Measurements from ENCODE around the gene PRKACG.

Gene PRKACG

DNA sequence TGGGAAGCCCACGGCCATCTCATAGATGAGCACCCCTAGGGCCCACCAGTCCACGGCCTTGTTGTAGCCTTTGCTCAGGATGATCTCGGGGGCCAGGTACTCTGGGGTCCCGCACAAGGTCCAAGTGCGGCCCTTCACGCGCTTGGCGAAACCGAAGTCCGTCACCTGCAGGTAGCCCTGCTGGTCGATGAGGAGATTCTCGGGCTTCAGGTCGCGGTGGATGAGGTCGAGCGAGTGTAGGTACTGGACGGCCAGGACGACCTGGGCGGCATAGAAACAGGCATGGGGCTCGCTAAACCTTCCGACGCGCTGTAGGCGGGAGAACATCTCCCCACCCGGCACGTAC lies 558 bp downstream of the PRKACG start:
- TF ChIP-seq, protein P1, sequence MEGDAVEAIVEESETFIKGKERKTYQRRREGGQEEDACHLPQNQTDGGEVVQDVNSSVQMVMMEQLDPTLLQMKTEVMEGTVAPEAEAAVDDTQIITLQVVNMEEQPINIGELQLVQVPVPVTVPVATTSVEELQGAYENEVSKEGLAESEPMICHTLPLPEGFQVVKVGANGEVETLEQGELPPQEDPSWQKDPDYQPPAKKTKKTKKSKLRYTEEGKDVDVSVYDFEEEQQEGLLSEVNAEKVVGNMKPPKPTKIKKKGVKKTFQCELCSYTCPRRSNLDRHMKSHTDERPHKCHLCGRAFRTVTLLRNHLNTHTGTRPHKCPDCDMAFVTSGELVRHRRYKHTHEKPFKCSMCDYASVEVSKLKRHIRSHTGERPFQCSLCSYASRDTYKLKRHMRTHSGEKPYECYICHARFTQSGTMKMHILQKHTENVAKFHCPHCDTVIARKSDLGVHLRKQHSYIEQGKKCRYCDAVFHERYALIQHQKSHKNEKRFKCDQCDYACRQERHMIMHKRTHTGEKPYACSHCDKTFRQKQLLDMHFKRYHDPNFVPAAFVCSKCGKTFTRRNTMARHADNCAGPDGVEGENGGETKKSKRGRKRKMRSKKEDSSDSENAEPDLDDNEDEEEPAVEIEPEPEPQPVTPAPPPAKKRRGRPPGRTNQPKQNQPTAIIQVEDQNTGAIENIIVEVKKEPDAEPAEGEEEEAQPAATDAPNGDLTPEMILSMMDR (IDR thresholded peaks at IDR 0.05): no peak

GRCh38 chr9:69012696-69013381 lies 1.1 kb downstream of the PRKACG start:
- no peak for DNase-seq
- Histone ChIP-seq H3K27me3 (peaks cover 0 to 3% of the 10 kb centered on the region in 2 donors), H3K9me3 (no peaks in the 10 kb centered on the region), H3K27ac (no peak overlapping the region), H3K36me3 (no peaks in the 10 kb centered on the region), H3K4me3 (no peak overlapping the region), H3K4me1 (peaks cover 0 to 10% (median 2%) of the 10 kb centered on the region in 4 donors)
- intact Hi-C loops (cut with DNase I; ENCODE audit: low total_unique reads): no loop called here
- TF ChIP-seq, protein P1 (IDR thresholded peaks at IDR 0.05): no peak

More for the DNA sequence above, 558 bp downstream of the PRKACG start:
- Histone ChIP-seq H3K9me3 (no peaks in the 10 kb centered on the region), H3K4me1 (peaks cover 0 to 10% (median 2%) of the 10 kb centered on the region in 4 donors), H3K4me3 (no peak overlapping the region), H3K27me3 (peaks cover 0 to 3% of the 10 kb centered on the region in 2 donors), H3K36me3 (no peaks in the 10 kb centered on the region), H3K27ac (no peak overlapping the region)
- intact Hi-C loops (cut with DNase I; ENCODE audit: low total_unique reads): no loop called here
- DNase-seq: no peak

- intact Hi-C loops (cut with DNase I; ENCODE audit: low total_unique reads): no loop called here
- Histone ChIP-seq H3K9me3 (no peaks in the 10 kb centered on the region), H3K4me1 (peaks cover 0 to 3% (median under 1%) of the 10 kb centered on the region in 4 donors), H3K27ac (no peak overlapping the region), H3K4me3 (no peak overlapping the region), H3K27me3 (peaks cover 0 to 3% of the 10 kb centered on the region in 2 donors), H3K36me3 (no peaks in the 10 kb centered on the region)
- TF ChIP-seq, protein P1 (IDR thresholded peaks at IDR 0.05): no peak
- no peak for DNase-seq
Measured at GRCh38 chr9:69009708-69010107, 4.2 kb downstream of the PRKACG start.

- intact Hi-C loops (cut with DNase I; ENCODE audit: low total_unique reads): no loop called here
- H3K9me3 ChIP-seq: no peaks in the 10 kb centered on the region
- no peaks in the 10 kb centered on the region for H3K36me3 ChIP-seq
- no peaks in the 10 kb centered on the region for H3K27me3 ChIP-seq
- no peak for DNase-seq
- TF ChIP-seq, protein P1 (IDR thresholded peaks at IDR 0.05): no peak
- peaks cover 0 to 7% (median 2%) of the 10 kb centered on the region in 4 donors for H3K4me1 ChIP-seq
- H3K4me3 ChIP-seq: no peak overlapping the region
- H3K27ac ChIP-seq: no peak overlapping the region
Measured at GRCh38 chr9:69004836-69005235, 9.1 kb downstream of the PRKACG start.

GRCh38 chr9:69003051-69003450 lies 10.9 kb downstream of the PRKACG start:
- H3K4me3 ChIP-seq: no peak overlapping the region
- H3K27me3 ChIP-seq: no peaks in the 10 kb centered on the region
- DNase-seq: no peak
- H3K27ac ChIP-seq: no peak overlapping the region
- peaks cover 0 to 16% (median 2%) of the 10 kb centered on the region in 4 donors for H3K4me1 ChIP-seq
- TF ChIP-seq, protein P1 (IDR thresholded peaks at IDR 0.05): no peak
- no peaks in the 10 kb centered on the region for H3K36me3 ChIP-seq
- no peaks in the 10 kb centered on the region for H3K9me3 ChIP-seq
- intact Hi-C loops (cut with DNase I; ENCODE audit: low total_unique reads): no loop called here
